ENCODE data around the gene GIPC3. TPM values are rescaled to one million over a fixed set of nuclear protein-coding genes. Genes with fewer than 3 reads are reported as not detected.

The GIPC3 gene
- 1 to 10 TPM; 3.1 to 3.8 (median 3.6) TPM for polyA plus RNA-seq (ENCODE audit: insufficient read length in 3 of 3)
- long read RNA-seq, donor 1, full-length matches to known transcripts: 1 of 1 reads
- long read RNA-seq, donor 1, partial matches to known transcripts: 0 of 1 reads
- long read RNA-seq, donor 1, other reads (novel, unspliced or antisense): 0 of 1 reads
- long read RNA-seq, donor 2, full-length matches to known transcripts: 2 of 2 reads
- long read RNA-seq, donor 2, partial matches to known transcripts: 0 of 2 reads
- long read RNA-seq, donor 2, other reads (novel, unspliced or antisense): 0 of 2 reads
- long read RNA-seq, donor 3, full-length matches to known transcripts: 1 of 1 reads
- long read RNA-seq, donor 3, partial matches to known transcripts: 0 of 1 reads
- long read RNA-seq, donor 3, other reads (novel, unspliced or antisense): 0 of 1 reads
- long read RNA-seq, donor 4: 0 reads
- long read RNA-seq, donor 5: 0 reads
- long read RNA-seq, donor 6: 0 reads
- long read RNA-seq, donor 7: 0 reads
- long read RNA-seq, donor 8: 0 reads
- long read RNA-seq, donor 9, full-length matches to known transcripts: 1 of 1 reads
- long read RNA-seq, donor 9, partial matches to known transcripts: 0 of 1 reads
- long read RNA-seq, donor 9, other reads (novel, unspliced or antisense): 0 of 1 reads
- long read RNA-seq, donor 10: 0 reads
- long read RNA-seq, donor 11: 0 reads
- long read RNA-seq, donor 12: 0 reads
- long read RNA-seq, donor 13: 0 reads
- long read RNA-seq, donor 14: 0 reads
- long read RNA-seq, donor 15: 0 reads
- long read RNA-seq, donor 16, full-length matches to known transcripts: 5 of 5 reads
- long read RNA-seq, donor 16, partial matches to known transcripts: 0 of 5 reads
- long read RNA-seq, donor 16, other reads (novel, unspliced or antisense): 0 of 5 reads

- DNase-seq (ENCODE audit: extremely low read depth in 1 of 11, low read depth in 9 of 11, low spot score in 4 of 11): no peak
Observed at GRCh38 chr19:3585301-3586126, at the start of gene GIPC3. Gene GIPC3, plus strand, starts transcription at chr19:3585478. Its CDS starts 120 bp downstream, at chr19:3585598.

- no peak for DNase-seq (ENCODE audit: extremely low read depth in 1 of 11, low read depth in 9 of 11, low spot score in 4 of 11)
Observed at GRCh38 chr19:3535563-3535965, 49.7 kb upstream of the GIPC3 start.

GRCh38 chr19:3535981-3536380 lies 49.3 kb upstream of the GIPC3 start:
- DNase-seq (ENCODE audit: extremely low read depth in 1 of 11, low read depth in 9 of 11, low spot score in 4 of 11): no peak

GRCh38 chr19:3536429-3537100 lies 48.7 kb upstream of the GIPC3 start:
- DNase-seq (ENCODE audit: extremely low read depth in 1 of 11, low read depth in 9 of 11, low spot score in 4 of 11): no peak

- no peak for DNase-seq (ENCODE audit: extremely low read depth in 1 of 11, low read depth in 9 of 11, low spot score in 4 of 11)
Observed at GRCh38 chr19:3537101-3537437, 48.2 kb upstream of the GIPC3 start.

- DNase-seq (ENCODE audit: extremely low read depth in 1 of 11, low read depth in 9 of 11, low spot score in 4 of 11): no peak
Observed at GRCh38 chr19:3537438-3538240, 47.6 kb upstream of the GIPC3 start.

GRCh38 chr19:3538258-3538929 lies 46.9 kb upstream of the GIPC3 start:
- DNase-seq (ENCODE audit: extremely low read depth in 1 of 11, low read depth in 9 of 11, low spot score in 4 of 11): no peak

GRCh38 chr19:3538965-3539755 lies 46.1 kb upstream of the GIPC3 start, which contains the start of gene TEKTIP1:
Gene TEKTIP1, plus strand, starts transcription at chr19:3539174. Its CDS starts 4 bp downstream, at chr19:3539178.
- DNase-seq (ENCODE audit: extremely low read depth in 1 of 11, low read depth in 9 of 11, low spot score in 4 of 11): no peak

- DNase-seq (ENCODE audit: extremely low read depth in 1 of 11, low read depth in 9 of 11, low spot score in 4 of 11): no peak
Observed at GRCh38 chr19:3539756-3540118, 45.5 kb upstream of the GIPC3 start.

GRCh38 chr19:3543150-3544057 lies 41.9 kb upstream of the GIPC3 start:
- DNase-seq (ENCODE audit: extremely low read depth in 1 of 11, low read depth in 9 of 11, low spot score in 4 of 11): no peak

GRCh38 chr19:3544058-3544376 lies 41.3 kb upstream of the GIPC3 start:
- DNase-seq (ENCODE audit: extremely low read depth in 1 of 11, low read depth in 9 of 11, low spot score in 4 of 11): no peak

GRCh38 chr19:3544742-3545668 lies 40.3 kb upstream of the GIPC3 start:
- no peak for DNase-seq (ENCODE audit: extremely low read depth in 1 of 11, low read depth in 9 of 11, low spot score in 4 of 11)

GRCh38 chr19:3545669-3546034 lies 39.6 kb upstream of the GIPC3 start:
- DNase-seq (ENCODE audit: extremely low read depth in 1 of 11, low read depth in 9 of 11, low spot score in 4 of 11): no peak

- DNase-seq (ENCODE audit: extremely low read depth in 1 of 11, low read depth in 9 of 11, low spot score in 4 of 11): no peak
Observed at GRCh38 chr19:3546119-3546518, 39.2 kb upstream of the GIPC3 start.

- no peak for DNase-seq (ENCODE audit: extremely low read depth in 1 of 11, low read depth in 9 of 11, low spot score in 4 of 11)
Observed at GRCh38 chr19:3547301-3547731, 38.0 kb upstream of the GIPC3 start.
